GM21526 (cell line): ENCODE data around the gene SP4.

Experiments used
- ATAC-seq: cut with Tn5 transposase; IDR thresholded peaks from one replicate; pipeline ENCODE4 v1.9.1; 2021; ENCODE audit warnings: moderate library complexity; ENCODE audit not compliant: unreplicated experiment, low FRiP score

Gene SP4

GRCh38 chr7:21427871-21428658, at the start of gene SP4:
TSS of gene SP4 (plus strand) at chr7:21428083. CDS start at chr7:21428252, 169 bp downstream.
- ATAC-seq, result peak; percentile 74

DNA sequence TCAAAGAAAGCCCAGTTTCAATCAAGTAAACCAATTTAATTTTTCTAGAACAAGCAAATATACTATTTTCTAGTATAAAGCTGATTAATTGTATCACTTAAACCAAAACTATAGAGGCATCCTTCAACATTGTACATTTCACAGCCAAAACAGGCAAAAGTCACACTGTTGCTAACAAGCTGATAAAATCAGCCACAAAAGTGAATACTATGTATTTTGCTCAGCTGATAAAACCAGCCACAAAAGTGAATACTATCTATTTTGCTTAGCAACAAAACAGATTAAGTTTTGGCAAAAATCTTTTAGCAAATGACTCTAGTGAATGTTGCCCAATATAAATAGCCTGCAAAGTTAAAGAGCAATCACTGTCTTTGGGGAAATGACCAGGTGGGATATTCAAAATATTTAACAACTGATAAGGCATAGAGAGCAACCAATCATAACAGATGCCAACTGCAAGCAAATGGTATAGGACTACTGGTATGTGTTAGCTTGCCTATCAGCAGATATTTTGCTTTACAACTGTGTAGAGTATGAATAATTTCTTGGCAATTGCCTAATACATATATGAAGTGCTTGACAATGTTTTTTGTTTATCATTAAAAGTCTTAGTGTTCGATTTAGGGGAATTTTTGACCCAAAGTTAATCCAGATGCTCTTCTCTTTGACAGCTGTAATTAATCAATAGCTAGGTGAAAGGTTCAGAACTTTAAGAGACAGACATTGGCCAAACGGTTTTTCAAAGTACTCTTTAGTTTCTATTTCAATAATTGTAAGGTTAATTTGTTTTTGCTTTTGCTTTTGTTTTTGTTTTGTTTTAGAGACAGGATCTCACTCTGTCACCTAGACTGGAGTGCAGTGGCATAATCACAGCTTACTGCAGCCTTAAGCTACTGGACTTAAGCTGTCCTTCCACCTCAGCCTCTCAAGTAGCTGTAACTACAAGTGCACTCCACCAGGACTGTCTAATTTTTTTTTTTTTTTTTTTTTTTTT, 44.4 kb upstream of the SP4 start:
- peak; percentile 71 for ATAC-seq

DNA sequence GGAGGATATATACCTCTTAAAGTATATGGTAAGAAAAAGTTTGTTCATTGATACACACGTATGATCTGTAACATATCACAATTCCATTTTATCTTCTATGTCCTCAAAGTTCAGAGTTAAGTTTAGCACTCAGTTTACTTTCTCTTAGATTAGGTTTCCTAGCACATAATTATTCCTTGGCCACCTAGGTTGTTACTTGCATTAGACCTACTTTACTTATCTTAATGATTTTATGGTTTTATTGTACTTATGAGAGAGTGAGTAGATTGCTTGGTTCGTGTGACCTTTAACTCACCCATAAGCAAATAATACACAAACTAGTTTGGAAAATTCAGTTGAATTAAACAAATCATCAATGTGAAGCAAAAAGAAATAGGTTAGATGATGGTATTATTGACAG, 33.9 kb upstream of the SP4 start:
- no peak for ATAC-seq

DNA sequence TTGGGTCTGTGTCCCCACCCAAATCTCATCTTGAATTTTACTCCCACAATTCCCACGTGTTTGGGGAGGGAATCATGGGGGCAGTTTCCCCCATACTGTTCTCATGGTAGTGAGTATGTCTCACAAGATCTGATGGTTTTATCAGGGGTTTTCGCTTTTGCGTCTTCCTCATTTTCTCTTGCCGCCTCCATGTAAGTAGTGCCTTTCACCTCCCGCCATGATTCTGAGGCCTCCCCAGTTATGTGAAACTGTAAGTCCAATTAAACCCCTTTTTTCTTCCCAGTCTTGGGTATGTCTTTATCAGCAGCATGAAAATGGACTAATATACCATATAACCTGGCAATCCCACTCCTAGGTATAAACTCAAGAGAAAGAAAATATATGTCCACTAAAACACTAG, 25.9 kb upstream of the SP4 start:
- no peak for ATAC-seq

DNA sequence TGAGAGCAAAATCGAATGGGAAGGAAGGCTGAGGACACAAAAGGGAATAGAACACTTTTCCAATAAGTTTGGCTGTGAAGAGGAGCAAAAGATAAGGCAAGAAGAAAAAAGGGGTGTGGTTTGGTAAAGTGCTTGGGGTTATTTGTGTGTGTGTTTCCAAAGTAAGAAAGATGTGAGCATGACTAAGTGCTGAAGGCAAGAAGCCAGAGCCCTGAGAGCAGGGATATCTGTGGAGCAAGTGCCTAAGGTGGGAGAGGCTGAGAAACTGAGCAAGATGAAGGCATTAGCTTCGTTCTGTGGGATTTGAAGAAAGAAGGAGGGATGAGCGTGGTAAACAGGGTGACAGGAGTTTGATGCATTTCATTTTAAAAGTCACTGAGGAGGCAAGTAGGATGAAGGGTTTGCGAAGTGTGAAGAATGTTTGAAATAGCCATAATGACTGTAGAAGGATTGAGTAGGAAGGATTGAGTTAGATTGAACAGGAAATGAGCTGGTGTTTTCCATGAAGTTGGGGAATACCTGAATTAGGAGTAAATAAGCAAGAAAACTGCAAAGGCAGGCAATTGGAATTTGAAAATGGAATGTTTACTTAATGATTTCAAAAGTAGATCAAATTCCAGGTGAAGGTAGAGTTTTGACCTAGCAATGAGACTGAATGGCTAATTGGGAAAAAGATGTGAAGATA, 19.9 kb upstream of the SP4 start:
- no peak for ATAC-seq

DNA sequence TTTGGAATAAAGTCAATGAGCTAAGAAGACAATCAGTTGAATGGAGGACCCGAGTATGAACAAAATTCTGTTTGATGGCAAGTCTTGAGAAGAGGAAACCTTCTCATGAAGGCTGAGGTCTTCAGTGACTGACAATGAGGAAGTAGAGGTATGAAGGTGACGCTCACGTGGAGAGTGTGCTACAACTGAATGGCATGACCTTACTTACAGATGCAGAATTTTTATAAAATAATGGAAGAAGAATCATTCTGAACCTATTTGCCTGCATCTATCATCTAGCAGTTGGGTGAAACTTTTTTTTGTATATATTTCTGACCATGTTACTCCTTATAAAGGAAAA, 19.4 kb upstream of the SP4 start:
- ATAC-seq, result no peak

DNA sequence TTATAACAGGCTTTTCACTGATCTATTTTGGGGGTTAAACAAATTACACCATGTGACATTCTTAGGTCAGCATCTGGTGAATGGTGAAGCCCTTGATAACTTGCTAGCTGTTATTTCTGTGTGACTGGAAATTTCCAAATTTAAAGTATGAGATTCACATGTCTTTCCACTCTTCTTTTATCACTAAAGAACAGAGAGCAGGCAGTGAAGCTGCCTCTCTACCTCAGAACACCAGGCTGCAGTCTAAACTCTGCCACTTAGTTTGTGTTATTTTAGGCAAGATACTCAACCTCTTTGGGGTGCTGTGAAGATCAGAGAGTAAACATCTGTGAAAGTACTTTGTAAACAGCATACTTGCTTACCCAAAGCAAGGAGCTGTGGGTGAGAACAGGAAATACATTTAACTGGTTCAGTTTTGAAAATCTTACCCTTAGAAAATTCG, 15.5 kb upstream of the SP4 start:
- ATAC-seq, result peak; percentile 78

DNA sequence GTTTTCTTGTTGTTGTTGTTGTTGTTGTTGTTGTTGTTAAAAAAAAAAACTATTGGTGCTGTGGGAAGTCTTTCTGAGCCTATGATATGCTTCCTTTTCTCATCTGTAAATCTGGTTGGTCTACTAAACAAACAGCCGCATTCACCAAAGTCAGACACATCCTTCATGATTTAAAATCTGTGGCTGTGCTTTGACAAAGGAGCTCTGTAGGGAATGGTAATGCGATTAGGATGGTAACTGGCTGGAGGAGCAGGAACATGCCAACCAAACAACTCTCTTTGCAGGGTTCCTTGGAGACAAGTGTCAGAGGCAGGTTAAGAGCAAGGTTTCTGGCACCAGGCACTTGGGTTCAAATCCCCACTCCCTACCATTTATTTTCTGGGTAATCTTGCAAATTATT, 14.9 kb upstream of the SP4 start:
- ATAC-seq, result no peak

GRCh38 chr7:21413502-21413901, 14.4 kb upstream of the SP4 start:
- no peak for ATAC-seq

- no peak for ATAC-seq
These were observed 13.0 kb upstream of the SP4 start for GRCh38 chr7:21414795-21415393.

DNA sequence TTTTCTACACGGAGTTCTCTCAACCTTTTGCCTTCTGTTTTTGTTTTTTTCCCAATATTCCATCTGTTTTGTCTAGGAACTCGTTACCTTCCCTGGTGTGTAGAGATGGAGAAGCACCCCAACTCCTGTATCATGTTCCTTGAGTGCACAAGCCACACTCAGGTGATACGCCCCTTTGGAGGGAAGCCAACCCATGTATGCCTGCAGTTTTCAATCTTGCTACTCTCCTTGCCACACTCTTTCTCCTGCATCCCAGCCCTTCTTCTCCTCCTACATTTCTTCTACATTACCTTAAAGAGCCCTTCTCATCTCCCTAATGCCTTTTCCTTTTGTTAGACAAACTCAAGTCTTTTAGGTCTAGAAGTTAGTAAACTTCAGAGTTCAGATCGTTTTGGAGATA, 10.2 kb upstream of the SP4 start:
- no peak for ATAC-seq

DNA sequence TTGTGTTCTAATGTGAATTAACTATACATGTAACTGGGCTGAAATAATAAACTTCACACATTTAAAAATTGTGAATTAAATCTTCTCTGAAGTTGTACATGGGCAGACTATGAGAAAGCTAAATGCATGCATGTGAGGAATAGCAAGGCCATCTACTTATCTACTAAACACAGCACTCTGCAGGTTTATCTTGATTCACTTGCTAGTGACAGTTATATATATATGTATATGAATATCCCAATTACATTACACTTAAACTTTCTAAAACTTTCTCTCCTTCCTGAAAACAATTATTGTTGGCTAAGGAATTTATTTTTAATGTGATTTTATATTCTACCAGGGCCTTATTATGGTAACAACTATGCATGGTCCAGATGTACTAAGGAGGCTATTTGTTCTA, 5.1 kb upstream of the SP4 start:
- ATAC-seq, result no peak

DNA sequence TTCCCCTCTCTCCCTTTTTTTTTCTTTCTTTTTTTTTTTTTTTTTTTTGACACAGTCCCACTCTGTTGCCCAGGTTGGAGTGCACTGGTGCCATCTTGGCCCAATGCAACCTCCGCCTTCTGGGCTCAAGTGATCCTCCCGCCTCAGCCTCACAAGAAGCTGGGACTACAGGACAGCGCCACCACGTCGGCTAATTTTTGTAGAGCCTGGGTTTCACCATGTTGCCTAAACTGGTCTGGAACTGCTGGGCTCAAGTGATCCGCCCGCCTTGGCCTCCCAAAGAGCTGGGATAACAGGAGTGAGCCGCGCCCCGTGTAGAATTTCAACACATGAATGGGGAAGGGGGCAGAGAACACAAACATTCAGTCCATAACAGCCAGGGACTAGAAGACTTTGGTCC, 2.6 kb upstream of the SP4 start:
- ATAC-seq, result no peak

- no peak for ATAC-seq
These were observed 1.3 kb upstream of the SP4 start for GRCh38 chr7:21426286-21427181.

- peak; percentile 80 for ATAC-seq
These were observed 557 bp upstream of the SP4 start for GRCh38 chr7:21427182-21427870.

DNA sequence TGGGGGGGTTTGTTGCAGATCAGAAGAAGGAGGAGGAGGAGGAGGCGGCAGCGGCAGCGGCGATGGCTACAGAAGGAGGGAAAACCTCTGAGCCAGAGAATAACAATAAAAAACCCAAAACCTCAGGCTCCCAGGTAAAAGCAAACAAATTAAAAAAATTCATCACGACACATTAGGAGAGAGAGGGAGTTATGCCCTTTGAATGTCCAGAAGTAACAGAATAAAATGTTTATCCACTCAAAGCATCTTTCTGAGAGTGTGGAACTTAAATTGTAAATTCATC, 717 bp downstream of the SP4 start:
- no peak for ATAC-seq

GRCh38 chr7:21429021-21429420, 1.1 kb downstream of the SP4 start:
- no peak for ATAC-seq

- no peak for ATAC-seq
These were observed 2.1 kb downstream of the SP4 start for GRCh38 chr7:21429786-21430574.

DNA sequence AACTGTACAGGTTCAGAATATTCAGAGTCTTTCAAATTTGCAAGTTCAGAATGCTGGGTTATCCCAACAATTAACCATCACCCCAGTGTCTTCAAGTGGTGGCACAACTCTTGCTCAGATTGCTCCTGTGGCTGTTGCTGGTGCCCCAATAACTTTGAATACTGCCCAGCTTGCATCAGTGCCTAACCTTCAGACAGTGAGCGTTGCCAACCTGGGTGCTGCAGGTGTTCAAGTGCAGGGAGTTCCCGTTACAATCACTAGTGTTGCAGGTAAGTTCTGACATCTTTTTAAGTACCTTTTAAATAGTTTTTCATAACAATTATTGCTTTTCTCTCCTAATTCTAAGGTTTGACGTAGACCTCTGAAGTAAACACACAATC, 2.7 kb downstream of the SP4 start:
- no peak for ATAC-seq
